ENCODE measurements around the gene ESR1.

The ESR1 gene

GRCh38 chr6:152008779-152009178 lies 201.3 kb downstream of the ESR1 start:
- no peak for DNase-seq
- Histone ChIP-seq H3K27ac (ENCODE audit: low read depth, low read length) (no peak overlapping the region), H2BK5ac (ENCODE audit: low read length) (no peak overlapping the region), H3K79me2 (ENCODE audit: control insufficient read depth, insufficient read depth, low read length) (no peaks in the 10 kb centered on the region), H3K18ac (ENCODE audit: low read length) (no peak overlapping the region), H3K56ac (ENCODE audit: low read length) (no peak overlapping the region), H3K4me2 (ENCODE audit: low read length) (no peak overlapping the region), H3K4me3 (ENCODE audit: low read length) (no peak overlapping the region), H3K79me1 (ENCODE audit: low read length) (no peaks in the 10 kb centered on the region), H2BK15ac (replicated peaks; ENCODE audit: low read depth) (no peak overlapping the region), H2BK120ac (ENCODE audit: low read depth, low read length) (no peak overlapping the region), H3K4me1 (ENCODE audit: control insufficient read depth, low read depth, low read length) (no peaks in the 10 kb centered on the region), H3K4ac (ENCODE audit: low read depth, low read length) (no peak overlapping the region), H4K5ac (ENCODE audit: low read length) (no peak overlapping the region), H3K9ac (ENCODE audit: low read length) (no peak overlapping the region), H3K36me3 (ENCODE audit: control insufficient read depth, insufficient read depth, low read length) (no peaks in the 10 kb centered on the region), H4K8ac (ENCODE audit: low read depth, low read length) (no peak overlapping the region), H3K23ac (ENCODE audit: low read length) (no peak overlapping the region), H2AK5ac (ENCODE audit: low read length) (no peak overlapping the region), H3K27me3 (ENCODE audit: insufficient read depth, low read length, poor library complexity) (no peaks in the 10 kb centered on the region)
- WGBS (ENCODE audit: extremely low coverage, insufficient coverage, low lambda C conversion rate) = no CpG with 5 or more reads among the region's 4 CpGs

GRCh38 chr6:152012227-152012626 lies 204.7 kb downstream of the ESR1 start:
- Histone ChIP-seq H3K79me1 (ENCODE audit: low read length) (no peaks in the 10 kb centered on the region), H3K4me3 (ENCODE audit: low read length) (no peak overlapping the region), H3K4me1 (ENCODE audit: control insufficient read depth, low read depth, low read length) (no peaks in the 10 kb centered on the region), H2BK15ac (replicated peaks; ENCODE audit: low read depth) (no peak overlapping the region), H3K27me3 (ENCODE audit: insufficient read depth, low read length, poor library complexity) (no peaks in the 10 kb centered on the region), H3K18ac (ENCODE audit: low read length) (no peak overlapping the region), H2AK5ac (ENCODE audit: low read length) (no peak overlapping the region), H3K9ac (ENCODE audit: low read length) (no peak overlapping the region), H3K4me2 (ENCODE audit: low read length) (no peak overlapping the region), H3K23ac (ENCODE audit: low read length) (no peak overlapping the region), H2BK5ac (ENCODE audit: low read length) (no peak overlapping the region), H4K5ac (ENCODE audit: low read length) (no peak overlapping the region), H2BK120ac (ENCODE audit: low read depth, low read length) (no peak overlapping the region), H3K27ac (ENCODE audit: low read depth, low read length) (no peak overlapping the region), H3K79me2 (ENCODE audit: control insufficient read depth, insufficient read depth, low read length) (no peaks in the 10 kb centered on the region), H3K36me3 (ENCODE audit: control insufficient read depth, insufficient read depth, low read length) (no peaks in the 10 kb centered on the region), H3K4ac (ENCODE audit: low read depth, low read length) (no peak overlapping the region), H4K8ac (ENCODE audit: low read depth, low read length) (no peak overlapping the region), H3K56ac (ENCODE audit: low read length) (no peak overlapping the region)
- WGBS (ENCODE audit: extremely low coverage, insufficient coverage, low lambda C conversion rate) = no CpG with 5 or more reads among the region's 2 CpGs
- no peak for DNase-seq

GRCh38 chr6:152018876-152019275 lies 211.4 kb downstream of the ESR1 start:
- no peak for DNase-seq
- no peak overlapping the region for H3K4me2 ChIP-seq (ENCODE audit: low read length)

GRCh38 chr6:152022303-152022702 lies 214.8 kb downstream of the ESR1 start:
- H3K56ac ChIP-seq (ENCODE audit: low read length) = no peak overlapping the region
- no peak overlapping the region for H4K5ac ChIP-seq (ENCODE audit: low read length)
- H3K36me3 ChIP-seq (ENCODE audit: control insufficient read depth, insufficient read depth, low read length) = no peaks in the 10 kb centered on the region
- no peak overlapping the region for H3K23ac ChIP-seq (ENCODE audit: low read length)
- no peak overlapping the region for H3K9ac ChIP-seq (ENCODE audit: low read length)
- no peak for DNase-seq
- H3K4me3 ChIP-seq (ENCODE audit: low read length) = no peak overlapping the region
- H2AK5ac ChIP-seq (ENCODE audit: low read length) = no peak overlapping the region
- H3K4me1 ChIP-seq (ENCODE audit: control insufficient read depth, low read depth, low read length) = no peaks in the 10 kb centered on the region
- H3K27ac ChIP-seq (ENCODE audit: low read depth, low read length) = no peak overlapping the region
- WGBS (ENCODE audit: extremely low coverage, insufficient coverage, low lambda C conversion rate) = no CpG with 5 or more reads among the region's 4 CpGs
- no peak overlapping the region for H3K4me2 ChIP-seq (ENCODE audit: low read length)
- no peak overlapping the region for H3K4ac ChIP-seq (ENCODE audit: low read depth, low read length)
- H3K79me1 ChIP-seq (ENCODE audit: low read length) = no peaks in the 10 kb centered on the region
- no peak overlapping the region for H2BK5ac ChIP-seq (ENCODE audit: low read length)
- H2BK120ac ChIP-seq (ENCODE audit: low read depth, low read length) = no peak overlapping the region
- H3K27me3 ChIP-seq (ENCODE audit: insufficient read depth, low read length, poor library complexity) = no peaks in the 10 kb centered on the region
- no peak overlapping the region for H3K18ac ChIP-seq (ENCODE audit: low read length)
- no peaks in the 10 kb centered on the region for H3K79me2 ChIP-seq (ENCODE audit: control insufficient read depth, insufficient read depth, low read length)
- no peak overlapping the region for H2BK15ac ChIP-seq (replicated peaks; ENCODE audit: low read depth)
- no peak overlapping the region for H4K8ac ChIP-seq (ENCODE audit: low read depth, low read length)

More at GRCh38 chr6:152018876-152019275, 211.4 kb downstream of the ESR1 start:
- no peak overlapping the region for H2AK5ac ChIP-seq (ENCODE audit: low read length)
- no peak overlapping the region for H3K56ac ChIP-seq (ENCODE audit: low read length)
- no peak overlapping the region for H2BK5ac ChIP-seq (ENCODE audit: low read length)
- H3K18ac ChIP-seq (ENCODE audit: low read length) = no peak overlapping the region
- H3K27me3 ChIP-seq (ENCODE audit: insufficient read depth, low read length, poor library complexity) = no peaks in the 10 kb centered on the region
- no peak overlapping the region for H4K5ac ChIP-seq (ENCODE audit: low read length)
- H2BK15ac ChIP-seq (replicated peaks; ENCODE audit: low read depth) = no peak overlapping the region
- no peak overlapping the region for H2BK120ac ChIP-seq (ENCODE audit: low read depth, low read length)
- H3K23ac ChIP-seq (ENCODE audit: low read length) = no peak overlapping the region
- H3K4me1 ChIP-seq (ENCODE audit: control insufficient read depth, low read depth, low read length) = no peaks in the 10 kb centered on the region
- H3K36me3 ChIP-seq (ENCODE audit: control insufficient read depth, insufficient read depth, low read length) = no peaks in the 10 kb centered on the region
- no peak overlapping the region for H4K8ac ChIP-seq (ENCODE audit: low read depth, low read length)
- H3K27ac ChIP-seq (ENCODE audit: low read depth, low read length) = no peak overlapping the region
- H3K4ac ChIP-seq (ENCODE audit: low read depth, low read length) = no peak overlapping the region
- H3K4me3 ChIP-seq (ENCODE audit: low read length) = no peak overlapping the region
- no peaks in the 10 kb centered on the region for H3K79me1 ChIP-seq (ENCODE audit: low read length)
- no peak overlapping the region for H3K9ac ChIP-seq (ENCODE audit: low read length)
- H3K79me2 ChIP-seq (ENCODE audit: control insufficient read depth, insufficient read depth, low read length) = no peaks in the 10 kb centered on the region

GRCh38 chr6:152023613-152024012 lies 216.1 kb downstream of the ESR1 start:
- Histone ChIP-seq H3K27me3 (ENCODE audit: insufficient read depth, low read length, poor library complexity) (no peaks in the 10 kb centered on the region), H3K18ac (ENCODE audit: low read length) (no peak overlapping the region), H3K56ac (ENCODE audit: low read length) (no peak overlapping the region), H2BK15ac (replicated peaks; ENCODE audit: low read depth) (no peak overlapping the region), H3K4ac (ENCODE audit: low read depth, low read length) (no peak overlapping the region), H3K9ac (ENCODE audit: low read length) (no peak overlapping the region), H3K4me1 (ENCODE audit: control insufficient read depth, low read depth, low read length) (no peaks in the 10 kb centered on the region), H2BK5ac (ENCODE audit: low read length) (no peak overlapping the region), H3K79me1 (ENCODE audit: low read length) (no peaks in the 10 kb centered on the region), H4K5ac (ENCODE audit: low read length) (no peak overlapping the region), H3K79me2 (ENCODE audit: control insufficient read depth, insufficient read depth, low read length) (no peaks in the 10 kb centered on the region), H3K27ac (ENCODE audit: low read depth, low read length) (no peak overlapping the region), H2AK5ac (ENCODE audit: low read length) (no peak overlapping the region), H3K4me3 (ENCODE audit: low read length) (no peak overlapping the region), H3K4me2 (ENCODE audit: low read length) (no peak overlapping the region), H4K8ac (ENCODE audit: low read depth, low read length) (no peak overlapping the region), H3K23ac (ENCODE audit: low read length) (no peak overlapping the region), H2BK120ac (ENCODE audit: low read depth, low read length) (no peak overlapping the region), H3K36me3 (ENCODE audit: control insufficient read depth, insufficient read depth, low read length) (no peaks in the 10 kb centered on the region)
- no peak for DNase-seq
- WGBS (ENCODE audit: extremely low coverage, insufficient coverage, low lambda C conversion rate) = no CpG with 5 or more reads among the region's 2 CpGs

- H2BK120ac ChIP-seq (ENCODE audit: low read depth, low read length) = no peak overlapping the region
- no peak overlapping the region for H3K18ac ChIP-seq (ENCODE audit: low read length)
- no peak overlapping the region for H2AK5ac ChIP-seq (ENCODE audit: low read length)
- H3K79me1 ChIP-seq (ENCODE audit: low read length) = no peaks in the 10 kb centered on the region
- WGBS (ENCODE audit: extremely low coverage, insufficient coverage, low lambda C conversion rate) = no CpG with 5 or more reads among the region's 1 CpG
- H3K27ac ChIP-seq (ENCODE audit: low read depth, low read length) = no peak overlapping the region
- no peak overlapping the region for H4K8ac ChIP-seq (ENCODE audit: low read depth, low read length)
- no peak overlapping the region for H3K4me3 ChIP-seq (ENCODE audit: low read length)
- H3K79me2 ChIP-seq (ENCODE audit: control insufficient read depth, insufficient read depth, low read length) = no peaks in the 10 kb centered on the region
- H3K4me2 ChIP-seq (ENCODE audit: low read length) = no peak overlapping the region
- H4K5ac ChIP-seq (ENCODE audit: low read length) = no peak overlapping the region
- H3K4ac ChIP-seq (ENCODE audit: low read depth, low read length) = no peak overlapping the region
- H3K27me3 ChIP-seq (ENCODE audit: insufficient read depth, low read length, poor library complexity) = no peaks in the 10 kb centered on the region
- H3K23ac ChIP-seq (ENCODE audit: low read length) = no peak overlapping the region
- no peak overlapping the region for H3K56ac ChIP-seq (ENCODE audit: low read length)
- H2BK15ac ChIP-seq (replicated peaks; ENCODE audit: low read depth) = no peak overlapping the region
- no peaks in the 10 kb centered on the region for H3K4me1 ChIP-seq (ENCODE audit: control insufficient read depth, low read depth, low read length)
- no peak overlapping the region for H3K9ac ChIP-seq (ENCODE audit: low read length)
- H3K36me3 ChIP-seq (ENCODE audit: control insufficient read depth, insufficient read depth, low read length) = no peaks in the 10 kb centered on the region
- no peak for DNase-seq
- no peak overlapping the region for H2BK5ac ChIP-seq (ENCODE audit: low read length)
Observed at GRCh38 chr6:152026291-152026690, 218.8 kb downstream of the ESR1 start.
